C4-2B (cell line): ENCODE measurements around the gene F2.

ENCODE experiments used
- H3K27ac ChIP-seq: fragments of 450-650 bp; 2 replicates; pipeline ENCODE4 v1.5.1; 2017
- CTCF ChIP-seq: fragments of 450-650 bp; conservative IDR thresholded peaks from 2 replicates; pipeline ENCODE4 v1.5.1; 2017; ENCODE audit warnings: mild to moderate bottlenecking
- ZFX ChIP-seq: fragments of 450-650 bp; IDR thresholded peaks from 2 replicates; pipeline ENCODE4 v1.6.1; 2017

The F2 gene

DNA sequence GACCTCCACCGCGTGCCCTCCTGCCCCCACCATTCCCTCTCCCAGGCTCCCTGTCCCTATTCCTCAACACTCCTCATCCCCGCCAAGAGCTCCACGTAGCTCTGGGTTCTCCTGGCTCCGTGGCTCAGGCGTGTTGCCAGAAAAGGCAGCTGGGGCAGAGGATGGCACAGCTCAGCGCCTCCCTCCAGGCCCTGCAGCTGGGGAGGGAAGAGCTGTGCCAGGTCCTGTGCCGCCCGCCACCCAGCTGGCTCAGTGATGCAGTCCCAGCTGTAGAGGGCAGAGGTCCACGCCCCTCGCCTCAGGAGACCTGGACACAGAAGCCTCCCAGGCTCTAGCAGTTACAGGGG is 22.8 kb upstream of the F2 start:
- no peak overlapping the region for H3K27ac ChIP-seq
- TF ChIP-seq CTCF (no peak), ZFX (no peak)

DNA sequence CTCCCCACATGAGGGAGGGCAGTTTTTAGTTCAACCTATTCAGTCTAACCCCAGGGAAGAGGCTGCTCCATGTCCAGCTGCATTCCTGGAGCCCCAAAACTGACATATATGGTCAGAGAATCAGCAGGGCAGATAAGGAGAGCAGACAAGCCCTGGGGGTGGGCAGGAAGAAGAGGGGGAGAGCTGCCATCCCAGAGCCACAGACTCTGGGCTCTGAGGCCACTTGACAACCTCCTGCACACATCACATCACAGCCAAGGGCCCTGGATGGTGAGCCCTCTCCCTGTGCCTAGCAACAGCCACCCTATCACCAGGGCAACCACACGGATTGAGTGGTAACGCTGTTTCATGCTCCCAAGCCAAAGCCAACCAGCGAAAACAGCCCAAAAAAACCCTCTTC is 21.7 kb upstream of the F2 start:
- no peak overlapping the region for H3K27ac ChIP-seq
- TF ChIP-seq ZFX = no peak
- TF ChIP-seq CTCF = no peak

- no peak overlapping the region for H3K27ac ChIP-seq
These were observed 21.3 kb upstream of the F2 start for GRCh38 chr11:46697723-46698122.

GRCh38 chr11:46698597-46698996 is 20.4 kb upstream of the F2 start:
- TF ChIP-seq CTCF = no peak
- TF ChIP-seq ZFX = no peak
- H3K27ac ChIP-seq = no peak overlapping the region

More at GRCh38 chr11:46697723-46698122, 21.3 kb upstream of the F2 start:
- no peak for TF ChIP-seq ZFX
- no peak for TF ChIP-seq CTCF

GRCh38 chr11:46700241-46701077 is 18.6 kb upstream of the F2 start, which contains the start of the genes ARHGAP1 and ZNF408:
TSS of gene ARHGAP1 (minus strand) at chr11:46700619. CDS start at chr11:46696107, 4,512 bp downstream.
TSS of gene ZNF408 (plus strand) at chr11:46701031. CDS start at chr11:46701048, 17 bp downstream.
- peak within 1 kb of the TSS; percentile 85 for H3K27ac ChIP-seq
- TF ChIP-seq CTCF = no peak
- peak; percentile 66; the same call in 1 of the 2 replicates for TF ChIP-seq ZFX

DNA sequence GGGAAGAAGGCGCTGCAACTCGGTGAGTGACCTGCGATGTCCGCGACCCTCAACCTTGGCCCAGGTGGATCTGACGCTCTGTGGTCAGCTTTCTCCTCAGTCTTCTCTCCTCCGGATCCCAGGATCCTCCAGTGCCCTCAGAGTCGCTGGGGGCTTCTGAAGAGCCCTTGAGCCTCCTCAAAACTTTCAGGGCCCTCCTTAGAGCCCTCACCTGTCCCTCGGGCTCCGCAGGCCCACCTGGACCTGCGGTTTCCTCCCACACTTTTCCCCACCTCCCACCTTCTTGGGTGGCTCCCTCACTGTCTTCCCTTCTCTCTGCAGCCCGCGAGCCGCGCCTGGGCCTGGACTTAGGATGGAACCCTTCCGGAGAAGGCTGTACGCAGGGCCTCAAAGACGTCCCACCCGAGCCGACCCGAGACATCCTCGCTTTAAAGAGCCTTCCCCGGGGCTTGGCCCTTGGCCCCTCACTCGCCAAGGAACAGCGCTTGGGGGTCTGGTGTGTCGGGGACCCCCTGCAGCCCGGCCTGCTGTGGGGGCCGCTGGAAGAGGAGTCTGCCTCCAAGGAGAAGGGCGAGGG is 17.8 kb upstream of the F2 start:
- TF ChIP-seq ZFX = peak; percentile 77; the same call in 1 of the 2 replicates
- no peak for TF ChIP-seq CTCF
- H3K27ac ChIP-seq = peak overlapping the region; percentile 85

DNA sequence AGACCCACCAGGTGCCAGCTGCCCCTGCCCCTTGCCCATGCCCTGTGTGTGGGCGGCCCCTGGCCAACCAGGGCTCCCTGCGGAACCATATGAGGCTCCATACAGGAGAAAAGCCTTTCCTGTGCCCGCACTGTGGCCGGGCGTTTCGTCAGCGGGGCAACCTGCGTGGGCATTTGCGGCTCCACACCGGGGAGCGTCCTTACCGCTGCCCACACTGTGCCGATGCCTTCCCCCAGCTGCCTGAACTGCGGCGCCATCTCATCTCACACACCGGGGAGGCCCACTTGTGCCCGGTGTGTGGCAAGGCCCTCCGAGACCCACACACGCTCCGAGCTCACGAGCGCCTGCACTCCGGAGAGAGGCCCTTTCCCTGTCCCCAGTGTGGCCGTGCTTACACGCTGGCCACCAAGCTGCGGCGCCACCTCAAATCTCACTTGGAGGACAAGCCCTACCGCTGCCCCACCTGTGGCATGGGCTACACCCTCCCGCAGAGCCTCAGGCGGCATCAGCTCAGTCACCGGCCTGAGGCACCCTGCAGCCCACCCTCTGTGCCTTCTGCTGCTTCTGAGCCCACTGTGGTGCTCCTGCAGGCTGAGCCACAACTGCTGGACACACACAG is 13.8 kb upstream of the F2 start:
- TF ChIP-seq CTCF (no peak), ZFX (no peak)

More for the DNA sequence above, 13.8 kb upstream of the F2 start:
- no peak overlapping the region for H3K27ac ChIP-seq
